Measurements from ENCODE around the gene SIRPA. TPM values are rescaled to one million over a fixed set of nuclear protein-coding genes. Genes with fewer than 3 reads are reported as not detected.

SIRPA gene
- total and polyA plus RNA-seq, 2 of the 4 experiments (the other 2 are of a cell fraction): 9.9 to 40.2 TPM

DNA sequence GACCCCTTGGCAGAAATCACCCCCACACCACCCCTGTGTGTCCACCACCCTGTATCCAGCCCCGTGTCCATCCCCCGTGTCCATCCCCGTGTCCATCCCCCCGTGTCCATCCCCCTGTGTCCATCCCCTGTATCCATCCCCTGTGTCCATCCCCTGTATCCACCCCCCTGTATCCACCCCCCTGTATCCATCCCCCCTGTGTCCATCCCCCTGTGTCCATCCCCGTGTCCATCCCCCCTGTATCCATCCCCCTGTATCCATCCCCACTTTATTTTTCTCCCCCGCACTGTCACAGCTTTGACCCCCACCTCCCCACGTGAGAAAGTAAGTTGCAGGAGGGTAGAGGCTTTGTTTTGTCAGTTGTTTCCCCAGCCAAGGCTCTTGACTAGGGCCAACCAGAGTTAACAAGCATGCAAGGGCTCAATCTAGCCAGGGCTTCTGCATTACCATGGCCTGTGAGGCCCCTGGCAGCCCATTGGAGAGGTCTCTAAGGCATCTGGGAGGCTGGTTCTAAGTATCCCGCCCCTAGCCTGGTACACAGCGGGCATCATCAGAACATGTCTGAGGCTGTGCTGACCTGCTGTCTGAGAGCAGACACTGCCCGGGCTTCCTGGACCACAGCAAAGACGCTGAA lies 18.1 kb upstream of the SIRPA start:
- intact Hi-C loops (cut with micrococcal nuclease) (no loop called here), dilution Hi-C loops (cut with HindIII; ENCODE audit: low sequenced_read_pairs, unreplicated experiment) (no loop called here), in situ Hi-C loops (cut with MboI; ENCODE audit: low sequenced_read_pairs) (no loop called here)
- H3K36me3 ChIP-seq (ENCODE audit: control insufficient read depth, insufficient read depth, low read length): no peaks in the 10 kb centered on the region
- H2BK20ac ChIP-seq (ENCODE audit: low read depth, low read length): no peak overlapping the region
- no peak overlapping the region for H2AK5ac ChIP-seq (ENCODE audit: low read depth, low read length)
- CTCF ChIA-PET: interaction anchor here (0.6 kb wide), 1 partner anchor 221 kb away, joined by 4 read pairs; no protein-coding TSS in a partner anchor
- H2AK9ac ChIP-seq (replicated peaks; ENCODE audit: low read depth, low read length, poor library complexity): no peak overlapping the region
- H2AFZ ChIP-seq (replicated peaks; ENCODE audit: low read length, poor library complexity): peak overlapping the region; percentile 27
- no peak overlapping the region for H2BK15ac ChIP-seq (ENCODE audit: low read depth, low read length)
- H4K5ac ChIP-seq (ENCODE audit: low read depth, low read length): no peak overlapping the region
- H3K4me3 ChIP-seq (ENCODE audit: insufficient read depth, low read depth, low read length): no peak overlapping the region
- H3K18ac ChIP-seq (ENCODE audit: low read depth, low read length): no peak overlapping the region
- H3K4me1 ChIP-seq (ENCODE audit: control insufficient read depth, insufficient read depth, low read length): peaks cover 7% of the 10 kb centered on the region
- peaks cover 8% of the 10 kb centered on the region for H3K27me3 ChIP-seq (ENCODE audit: control insufficient read depth, insufficient read depth, low read length)
- H4K91ac ChIP-seq (ENCODE audit: insufficient read depth, low read depth, low read length): no peak overlapping the region
- H4K8ac ChIP-seq (ENCODE audit: low read depth in 2 of 2, low read length in 2 of 2): no peak overlapping the region
- H2BK120ac ChIP-seq (ENCODE audit: low read depth, low read length): no peak overlapping the region
- H3K4ac ChIP-seq (ENCODE audit: low read depth, low read length): no peak overlapping the region
- H3K79me1 ChIP-seq (ENCODE audit: low read depth in 1 of 2, low read length in 2 of 2): no peaks in the 10 kb centered on the region
- no peak overlapping the region for H3K27ac ChIP-seq (ENCODE audit: insufficient read depth, low read length)
- no peak overlapping the region for H3K56ac ChIP-seq (ENCODE audit: extremely low read depth, insufficient read depth, low read length)
- H2BK5ac ChIP-seq (ENCODE audit: low read depth, low read length, poor library complexity, severe bottlenecking): no peak overlapping the region
- WGBS, 2 experiments (ENCODE audit: extremely low coverage in 2 of 2, insufficient read length in 1 of 2): 100% methylated on average over 3 of the region's 11 CpGs; no CpG with 5 or more reads in 1 of the 2 experiments
- 0 out of 2 replicates have a peak, but pooled peaks cover 2% of the 10 kb centered on the region for H3K9me3 ChIP-seq (ENCODE audit: control insufficient read depth, insufficient read depth, low read length)
- H3K9ac ChIP-seq (ENCODE audit: low read depth, low read length): no peak overlapping the region
- no peak for TF ChIP-seq RCOR1 (IDR thresholded peaks at IDR 0.05; ENCODE audit: insufficient replicate concordance, low read length)
- TF ChIP-seq, protein P1, sequence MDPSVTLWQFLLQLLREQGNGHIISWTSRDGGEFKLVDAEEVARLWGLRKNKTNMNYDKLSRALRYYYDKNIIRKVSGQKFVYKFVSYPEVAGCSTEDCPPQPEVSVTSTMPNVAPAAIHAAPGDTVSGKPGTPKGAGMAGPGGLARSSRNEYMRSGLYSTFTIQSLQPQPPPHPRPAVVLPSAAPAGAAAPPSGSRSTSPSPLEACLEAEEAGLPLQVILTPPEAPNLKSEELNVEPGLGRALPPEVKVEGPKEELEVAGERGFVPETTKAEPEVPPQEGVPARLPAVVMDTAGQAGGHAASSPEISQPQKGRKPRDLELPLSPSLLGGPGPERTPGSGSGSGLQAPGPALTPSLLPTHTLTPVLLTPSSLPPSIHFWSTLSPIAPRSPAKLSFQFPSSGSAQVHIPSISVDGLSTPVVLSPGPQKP (IDR thresholded peaks at IDR 0.05; ENCODE audit: borderline replicate concordance, low read depth, low read length): no peak
- TF ChIP-seq FOS (IDR thresholded peaks at IDR 0.05; ENCODE audit: low read depth, low read length): no peak
- TF ChIP-seq CEBPB (IDR thresholded peaks at IDR 0.05; ENCODE audit: low read depth, low read length): no peak
- TF ChIP-seq RAD21 (IDR thresholded peaks at IDR 0.05; ENCODE audit: low read length): no peak
- no peak for TF ChIP-seq SMC3 (IDR thresholded peaks at IDR 0.05; ENCODE audit: low read depth, low read length)
- no peak for TF ChIP-seq MAZ (IDR thresholded peaks at IDR 0.05; ENCODE audit: borderline replicate concordance, low read depth, low read length)
- TF ChIP-seq NFE2L2 (IDR thresholded peaks at IDR 0.05; ENCODE audit: low read depth, low read length): no peak
- TF ChIP-seq MAFK (IDR thresholded peaks at IDR 0.05; ENCODE audit: low read depth, low read length): no peak
- TF ChIP-seq MXI1 (IDR thresholded peaks at IDR 0.05; ENCODE audit: borderline replicate concordance, low read depth, low read length): no peak
- no peak overlapping the region for H3K23ac ChIP-seq (ENCODE audit: low read depth, low read length)
- DNase-seq: peak; percentile 35
- no peaks in the 10 kb centered on the region for H4K20me1 ChIP-seq (ENCODE audit: insufficient read depth, low read length)
- H3K14ac ChIP-seq (replicated peaks; ENCODE audit: low read depth, low read length): no peak overlapping the region
- BruUV-seq (replicated peaks): no TSS peak
- POLR2A ChIA-PET (ENCODE audit: unreplicated experiment): no interaction called here
- ATAC-seq (ENCODE audit: low read depth): no peak
- peaks cover 3% of the 10 kb centered on the region; the same call in 1 of the 2 replicates for H3K9me1 ChIP-seq (ENCODE audit: insufficient read depth, low read length)
- H3K4me2 ChIP-seq (ENCODE audit: low read depth, low read length): no peak overlapping the region
